Neural cell (in vitro differentiated cells): ENCODE results near the gene BEND5.

Experiments used
- EP300 ChIP-seq: fragments of 450-650 bp; conservative IDR thresholded peaks from 2 replicates; pipeline ENCODE4 v1.6.1; 2014; ENCODE audit warnings: antibody characterized with exemption, mild to moderate bottlenecking, moderate library complexity; ENCODE audit not compliant: poor library complexity, severe bottlenecking
- EZH2 ChIP-seq: fragments of 200-600, 300-800 bp; shearing (Covaris generic), sonication (generic); IDR thresholded peaks from 2 replicates; pipeline ENCODE4 v1.6.1; 2014; ENCODE audit warnings: antibody characterized with exemption, low read length, borderline replicate concordance, mild to moderate bottlenecking; ENCODE audit not compliant: insufficient read depth, poor library complexity, severe bottlenecking
- POLR2AphosphoS5 ChIP-seq: IDR thresholded peaks from 2 replicates; pipeline ENCODE4 v1.6.1; 2012
- RAD21 ChIP-seq: fragments of 450-650 bp; conservative IDR thresholded peaks from 2 replicates; pipeline ENCODE4 v1.6.1; 2014; ENCODE audit warnings: antibody characterized with exemption, mild to moderate bottlenecking, moderate library complexity
- TF ChIP-seq, protein P1 (sequence below): fragments of 450-650 bp; IDR thresholded peaks from 2 replicates; pipeline ENCODE4 v1.5.1; 2014; ENCODE audit warnings: antibody characterized with exemption, mild to moderate bottlenecking, moderate library complexity; ENCODE audit not compliant: poor library complexity, severe bottlenecking
- TF ChIP-seq, protein P2 (sequence below): IDR thresholded peaks from 2 replicates; pipeline ENCODE4 v1.6.1; 2012; ENCODE audit warnings: borderline replicate concordance

DNA sequence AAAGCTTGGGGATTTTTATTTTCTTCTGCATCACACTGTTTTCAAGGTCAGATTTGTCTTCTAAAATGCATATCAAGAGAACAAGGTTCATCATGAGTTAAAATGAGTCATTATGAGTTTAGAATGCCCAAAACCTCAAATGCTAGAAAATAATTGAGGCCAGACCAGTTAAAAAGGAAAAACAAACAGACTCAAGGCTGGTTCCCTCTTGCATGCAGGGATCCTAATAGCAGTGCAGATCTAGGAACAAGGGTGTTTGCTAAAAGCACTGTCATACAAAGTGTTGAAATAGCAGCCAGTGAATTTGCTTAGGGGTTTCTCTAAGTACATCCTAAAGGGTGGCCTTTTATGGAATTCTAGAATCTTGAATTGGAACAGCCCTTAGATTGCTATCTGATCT, 15.3 kb downstream of the BEND5 start:
- TF ChIP-seq, protein P1, sequence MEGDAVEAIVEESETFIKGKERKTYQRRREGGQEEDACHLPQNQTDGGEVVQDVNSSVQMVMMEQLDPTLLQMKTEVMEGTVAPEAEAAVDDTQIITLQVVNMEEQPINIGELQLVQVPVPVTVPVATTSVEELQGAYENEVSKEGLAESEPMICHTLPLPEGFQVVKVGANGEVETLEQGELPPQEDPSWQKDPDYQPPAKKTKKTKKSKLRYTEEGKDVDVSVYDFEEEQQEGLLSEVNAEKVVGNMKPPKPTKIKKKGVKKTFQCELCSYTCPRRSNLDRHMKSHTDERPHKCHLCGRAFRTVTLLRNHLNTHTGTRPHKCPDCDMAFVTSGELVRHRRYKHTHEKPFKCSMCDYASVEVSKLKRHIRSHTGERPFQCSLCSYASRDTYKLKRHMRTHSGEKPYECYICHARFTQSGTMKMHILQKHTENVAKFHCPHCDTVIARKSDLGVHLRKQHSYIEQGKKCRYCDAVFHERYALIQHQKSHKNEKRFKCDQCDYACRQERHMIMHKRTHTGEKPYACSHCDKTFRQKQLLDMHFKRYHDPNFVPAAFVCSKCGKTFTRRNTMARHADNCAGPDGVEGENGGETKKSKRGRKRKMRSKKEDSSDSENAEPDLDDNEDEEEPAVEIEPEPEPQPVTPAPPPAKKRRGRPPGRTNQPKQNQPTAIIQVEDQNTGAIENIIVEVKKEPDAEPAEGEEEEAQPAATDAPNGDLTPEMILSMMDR, result no peak
- no peak for TF ChIP-seq EZH2
- TF ChIP-seq, protein P2, sequence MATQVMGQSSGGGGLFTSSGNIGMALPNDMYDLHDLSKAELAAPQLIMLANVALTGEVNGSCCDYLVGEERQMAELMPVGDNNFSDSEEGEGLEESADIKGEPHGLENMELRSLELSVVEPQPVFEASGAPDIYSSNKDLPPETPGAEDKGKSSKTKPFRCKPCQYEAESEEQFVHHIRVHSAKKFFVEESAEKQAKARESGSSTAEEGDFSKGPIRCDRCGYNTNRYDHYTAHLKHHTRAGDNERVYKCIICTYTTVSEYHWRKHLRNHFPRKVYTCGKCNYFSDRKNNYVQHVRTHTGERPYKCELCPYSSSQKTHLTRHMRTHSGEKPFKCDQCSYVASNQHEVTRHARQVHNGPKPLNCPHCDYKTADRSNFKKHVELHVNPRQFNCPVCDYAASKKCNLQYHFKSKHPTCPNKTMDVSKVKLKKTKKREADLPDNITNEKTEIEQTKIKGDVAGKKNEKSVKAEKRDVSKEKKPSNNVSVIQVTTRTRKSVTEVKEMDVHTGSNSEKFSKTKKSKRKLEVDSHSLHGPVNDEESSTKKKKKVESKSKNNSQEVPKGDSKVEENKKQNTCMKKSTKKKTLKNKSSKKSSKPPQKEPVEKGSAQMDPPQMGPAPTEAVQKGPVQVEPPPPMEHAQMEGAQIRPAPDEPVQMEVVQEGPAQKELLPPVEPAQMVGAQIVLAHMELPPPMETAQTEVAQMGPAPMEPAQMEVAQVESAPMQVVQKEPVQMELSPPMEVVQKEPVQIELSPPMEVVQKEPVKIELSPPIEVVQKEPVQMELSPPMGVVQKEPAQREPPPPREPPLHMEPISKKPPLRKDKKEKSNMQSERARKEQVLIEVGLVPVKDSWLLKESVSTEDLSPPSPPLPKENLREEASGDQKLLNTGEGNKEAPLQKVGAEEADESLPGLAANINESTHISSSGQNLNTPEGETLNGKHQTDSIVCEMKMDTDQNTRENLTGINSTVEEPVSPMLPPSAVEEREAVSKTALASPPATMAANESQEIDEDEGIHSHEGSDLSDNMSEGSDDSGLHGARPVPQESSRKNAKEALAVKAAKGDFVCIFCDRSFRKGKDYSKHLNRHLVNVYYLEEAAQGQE, result no peak
- no peak for TF ChIP-seq POLR2AphosphoS5
- no peak for TF ChIP-seq EP300
- TF ChIP-seq RAD21, result no peak
